Karpas-422 (cell line): Measurements from ENCODE around the gene PTGS2. TPM values are rescaled to one million over a fixed set of nuclear protein-coding genes. Genes with fewer than 3 reads are reported as not detected.

ENCODE experiments used
- DNase-seq: peaks from one replicate; pipeline ENCODE4 v3.0.0-alpha.2; 2015
- H2AFZ ChIP-seq: fragments of 200-600 bp; sonication (generic); 2 replicates; pipeline ENCODE4 v1.6.1; 2014; ENCODE audit warnings: antibody characterized with exemption, low read length, mixed read lengths
- H3K27ac ChIP-seq: fragments of 200-600 bp; sonication (generic); 2 replicates; pipeline ENCODE4 v1.5.1; 2014; ENCODE audit warnings: mild to moderate bottlenecking, low read length, moderate library complexity
- H3K27me3 ChIP-seq: fragments of 200-600 bp; sonication (generic); 2 replicates; pipeline ENCODE4 v1.6.1; 2014; ENCODE audit warnings: low read length, mixed read lengths
- H3K36me3 ChIP-seq: fragments of 200-600 bp; sonication (generic); 2 replicates; pipeline ENCODE4 v1.6.1; 2014; ENCODE audit warnings: low read length, mixed read lengths; ENCODE audit not compliant: insufficient read depth
- H3K4me1 ChIP-seq: fragments of 200-600 bp; sonication (generic); 2 replicates; pipeline ENCODE4 v1.6.1; 2014; ENCODE audit warnings: mild to moderate bottlenecking, low read length, mixed read lengths
- H3K4me2 ChIP-seq: fragments of 200-600 bp; sonication (generic); 2 replicates; pipeline ENCODE4 v1.6.1; 2014; ENCODE audit warnings: low read length, low read depth, mild to moderate bottlenecking; ENCODE audit not compliant: poor library complexity, severe bottlenecking
- H3K4me3 ChIP-seq: fragments of 200-600 bp; sonication (generic); 2 replicates; pipeline ENCODE4 v1.5.1; 2014; ENCODE audit warnings: mild to moderate bottlenecking, antibody characterized with exemption, low read length, mixed read lengths
- H3K79me2 ChIP-seq: fragments of 200-600 bp; sonication (generic); 2 replicates; pipeline ENCODE4 v1.6.1; 2014; ENCODE audit warnings: mild to moderate bottlenecking, low read length, mixed read lengths
- H3K9ac ChIP-seq: fragments of 200-600 bp; sonication (generic); 2 replicates; pipeline ENCODE4 v1.6.0; 2014; ENCODE audit warnings: low read length
- H3K9me2 ChIP-seq: fragments of 200-600 bp; sonication (generic), shearing (Covaris generic); replicated peaks from 2 replicates; pipeline ENCODE4 v1.6.0; 2014; ENCODE audit warnings: mild to moderate bottlenecking, low read length, moderate library complexity; ENCODE audit not compliant: insufficient read depth
- H3K9me3 ChIP-seq: fragments of 300-700, 200-600 bp; sonication (generic); 2 replicates; pipeline ENCODE4 v1.6.1; 2014; ENCODE audit warnings: low read length, mixed read lengths
- H4K20me1 ChIP-seq: fragments of 200-600 bp; sonication (generic); 2 replicates; pipeline ENCODE4 v1.6.1; 2014; ENCODE audit warnings: mild to moderate bottlenecking, antibody characterized with exemption, low read length, low read depth; ENCODE audit not compliant: insufficient read depth
- total RNA-seq: library from RNA; depleted of rRNA; stranded (reverse); fragments of >200 nt; shearing (Covaris generic); gene quantifications from 2 replicates; pipeline ENCODE4 v1.2.3, GENCODE V29; 2014; ENCODE audit warnings: low replicate concordance; rRNA removed

PTGS2 gene
- total RNA-seq, 1 experiment from 2014 or later, result not detected

GRCh38 chr1:186623551-186623950, 56.7 kb downstream of the PTGS2 start:
- Histone ChIP-seq H3K36me3 (no peaks in the 10 kb centered on the region), H3K9me2 (no peaks in the 10 kb centered on the region), H3K27me3 (no peaks in the 10 kb centered on the region), H3K4me3 (no peak overlapping the region), H2AFZ (no peak overlapping the region), H3K4me1 (peaks cover 4% of the 10 kb centered on the region), H3K27ac (no peak overlapping the region), H3K9me3 (no peaks in the 10 kb centered on the region), H3K79me2 (no peaks in the 10 kb centered on the region), H3K9ac (no peak overlapping the region), H3K4me2 (no peak overlapping the region), H4K20me1 (no peaks in the 10 kb centered on the region)
- no peak for DNase-seq

Other genes with a start within 250 kb of the PTGS2 start
- gene PDC, start 219.3 kb downstream of the PTGS2 start, total RNA-seq, result not detected in 2 replicates
- not detected in 2 replicates for gene PLA2G4A, start 148.5 kb upstream of the PTGS2 start, total RNA-seq